Thoracic aorta (tissue), 2 donors: Measurements from ENCODE around the gene ENTPD6. TPM values are rescaled to one million over a fixed set of nuclear protein-coding genes. Genes with fewer than 3 reads are reported as not detected.

Experiments used
- ATAC-seq: fragments of 150-250 bp; one replicate; pipeline ENCODE4 v1.8.0; 2017; ENCODE audit warnings: low read depth; ENCODE audit not compliant: insufficient number of reproducible peaks, low FRiP score
- DNase-seq: peaks from one replicate; pipeline ENCODE4 v3.0.0-alpha.2; 2020; ENCODE audit warnings: low spot score
- H3K27ac ChIP-seq, 2 donors: fragments of 200-600 bp; sonication (generic); 1 replicate in 1 of 2; 2 replicates in 1 of 2; pipeline ENCODE4 v1.5.1; 2016; ENCODE audit warnings: mild to moderate bottlenecking in 2 of 2, moderate library complexity in 2 of 2
- H3K27me3 ChIP-seq: fragments of 200-600 bp; sonication (generic); replicated peaks from 2 replicates; pipeline ENCODE4 v1.6.0; 2016; ENCODE audit warnings: mild to moderate bottlenecking; ENCODE audit not compliant: insufficient read depth
- H3K36me3 ChIP-seq: fragments of 200-600 bp; sonication (generic); one replicate; pipeline ENCODE4 v1.5.1; 2016
- H3K4me1 ChIP-seq, 2 donors: fragments of 200-600 bp; sonication (generic); 1 replicate in 1 of 2; 2 replicates in 1 of 2; pipeline versions ENCODE4 v1.5.1 to v1.6.0; 2016; ENCODE audit warnings: low read depth in 2 of 2, mild to moderate bottlenecking in 1 of 2; ENCODE audit not compliant: control insufficient read depth in 1 of 2
- H3K4me3 ChIP-seq: fragments of 200-600 bp; sonication (generic); 2 replicates; pipeline ENCODE4 v1.5.1; 2016; ENCODE audit warnings: mild to moderate bottlenecking
- H3K9me3 ChIP-seq: fragments of 200-600 bp; sonication (generic); 2 replicates; pipeline ENCODE4 v1.5.1; 2016
- total RNA-seq, 2 donors: library from RNA; depleted of rRNA; stranded (reverse); fragments of >200 nt; gene quantifications; one replicate each; pipeline versions ENCODE4 v1.1.0 to v1.2.3, GENCODE V29; 2016
- TF ChIP-seq, protein P1 (sequence below): fragments of 200-600 bp; sonication (generic); IDR thresholded peaks from one replicate; pipeline ENCODE4 v1.5.1; 2019; ENCODE audit warnings: antibody characterized with exemption

The ENTPD6 gene
- total RNA-seq, 2 donors from 2014 or later: 82.0 to 107 TPM

DNA sequence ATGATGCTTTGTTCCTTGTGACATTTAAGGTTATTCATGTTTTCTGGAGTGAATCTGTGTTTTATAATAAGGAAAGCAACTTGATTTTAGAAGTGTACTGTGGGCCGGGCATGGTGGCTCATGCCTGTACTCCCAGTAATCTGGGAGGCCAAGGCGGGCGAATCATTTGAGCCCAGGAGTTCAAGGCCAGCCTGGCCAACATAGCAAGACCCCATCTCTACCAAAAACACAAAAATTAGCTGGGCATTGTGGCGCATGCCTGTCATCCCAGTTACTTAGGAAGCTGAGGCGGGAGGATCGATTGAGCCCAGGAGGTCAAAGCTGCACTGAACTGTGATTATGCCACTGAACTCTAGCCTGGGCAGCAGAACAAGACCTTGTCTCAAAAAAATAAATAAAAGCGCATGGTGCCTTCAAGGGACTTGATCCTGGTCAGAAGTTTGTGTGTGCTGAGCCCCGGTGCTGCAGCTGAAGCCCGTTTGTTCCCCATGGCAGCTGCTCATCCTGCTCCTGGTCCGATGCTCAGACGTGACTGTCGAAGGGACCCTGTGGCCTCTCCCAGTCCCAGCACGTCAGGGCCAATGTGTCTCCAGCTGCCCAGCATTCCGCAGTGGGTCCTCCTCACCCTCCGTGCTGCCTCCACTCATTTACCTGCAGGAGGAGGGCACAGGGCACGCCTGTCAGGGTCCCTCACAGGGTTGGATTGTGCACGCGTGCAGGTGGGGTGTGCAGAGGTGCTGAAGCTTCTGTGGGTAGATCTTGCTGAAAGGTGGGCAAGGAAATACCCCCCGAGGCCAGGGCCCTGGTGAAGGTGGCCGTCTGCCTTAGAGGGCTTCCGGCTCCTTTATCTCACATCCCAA lies 18.3 kb downstream of the ENTPD6 start:
- no peak for ATAC-seq
- H3K9me3 ChIP-seq: no peaks in the 10 kb centered on the region

DNA sequence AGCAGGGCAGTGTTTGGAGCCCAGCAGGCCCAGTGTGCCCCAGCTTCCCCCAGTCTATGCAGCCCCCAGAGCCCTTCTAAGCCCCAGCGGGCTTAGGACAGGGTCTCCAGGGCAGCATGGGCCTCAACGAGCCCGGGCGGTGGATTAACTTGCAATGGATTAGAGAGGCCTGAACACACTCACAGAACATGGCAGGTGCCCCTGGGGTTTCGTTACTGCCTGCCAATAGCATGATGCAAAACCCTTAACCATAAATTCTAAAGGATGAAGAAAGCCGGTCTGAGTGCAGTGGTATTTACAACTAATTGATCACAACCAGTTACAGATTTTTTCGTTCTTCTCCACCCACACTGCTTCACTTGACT lies 18.9 kb downstream of the ENTPD6 start:
- DNase-seq: no peak
- Histone ChIP-seq H3K27me3 (no peaks in the 10 kb centered on the region), H3K4me3 (no peak overlapping the region), H3K9me3 (no peaks in the 10 kb centered on the region), H3K27ac (no peak overlapping the region), H3K4me1 (no peaks in the 10 kb centered on the region), H3K36me3 (peaks cover 40% of the 10 kb centered on the region)
- ATAC-seq: no peak
- TF ChIP-seq, protein P1, sequence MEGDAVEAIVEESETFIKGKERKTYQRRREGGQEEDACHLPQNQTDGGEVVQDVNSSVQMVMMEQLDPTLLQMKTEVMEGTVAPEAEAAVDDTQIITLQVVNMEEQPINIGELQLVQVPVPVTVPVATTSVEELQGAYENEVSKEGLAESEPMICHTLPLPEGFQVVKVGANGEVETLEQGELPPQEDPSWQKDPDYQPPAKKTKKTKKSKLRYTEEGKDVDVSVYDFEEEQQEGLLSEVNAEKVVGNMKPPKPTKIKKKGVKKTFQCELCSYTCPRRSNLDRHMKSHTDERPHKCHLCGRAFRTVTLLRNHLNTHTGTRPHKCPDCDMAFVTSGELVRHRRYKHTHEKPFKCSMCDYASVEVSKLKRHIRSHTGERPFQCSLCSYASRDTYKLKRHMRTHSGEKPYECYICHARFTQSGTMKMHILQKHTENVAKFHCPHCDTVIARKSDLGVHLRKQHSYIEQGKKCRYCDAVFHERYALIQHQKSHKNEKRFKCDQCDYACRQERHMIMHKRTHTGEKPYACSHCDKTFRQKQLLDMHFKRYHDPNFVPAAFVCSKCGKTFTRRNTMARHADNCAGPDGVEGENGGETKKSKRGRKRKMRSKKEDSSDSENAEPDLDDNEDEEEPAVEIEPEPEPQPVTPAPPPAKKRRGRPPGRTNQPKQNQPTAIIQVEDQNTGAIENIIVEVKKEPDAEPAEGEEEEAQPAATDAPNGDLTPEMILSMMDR: no peak

More for the DNA sequence above, 18.3 kb downstream of the ENTPD6 start:
- TF ChIP-seq, protein P1: no peak
- H3K27me3 ChIP-seq: no peaks in the 10 kb centered on the region
- no peak overlapping the region for H3K27ac ChIP-seq
- no peak overlapping the region for H3K4me3 ChIP-seq
- H3K4me1 ChIP-seq: no peaks in the 10 kb centered on the region
- DNase-seq: no peak
- H3K36me3 ChIP-seq: peaks cover 40% of the 10 kb centered on the region

GRCh38 chr20:25214819-25215218 lies 19.3 kb downstream of the ENTPD6 start:
- H3K36me3 ChIP-seq: peaks cover 40% of the 10 kb centered on the region

DNA sequence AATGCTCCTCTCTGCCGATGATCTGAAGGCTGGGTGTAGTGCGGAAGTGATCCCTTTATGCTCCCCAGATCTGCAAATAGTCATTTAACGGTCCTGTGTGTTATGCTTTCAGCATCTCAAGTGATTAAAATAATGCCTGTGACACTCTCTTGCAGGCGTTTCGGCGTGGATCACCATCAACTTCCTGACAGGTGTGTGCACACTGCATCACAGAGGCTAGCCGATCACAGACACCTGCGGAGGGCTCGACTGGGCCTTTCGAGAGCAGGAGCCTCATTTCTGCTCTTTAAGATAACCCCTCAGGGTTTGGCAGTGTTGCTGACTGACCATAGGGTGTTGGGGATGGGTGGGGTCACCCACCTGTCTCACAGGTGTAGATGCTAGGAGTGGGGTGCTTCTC lies 20.0 kb downstream of the ENTPD6 start:
- Histone ChIP-seq H3K4me3 (no peak overlapping the region), H3K27ac (no peak overlapping the region), H3K36me3 (peaks cover 40% of the 10 kb centered on the region), H3K27me3 (no peaks in the 10 kb centered on the region), H3K9me3 (no peaks in the 10 kb centered on the region), H3K4me1 (peaks cover 0 to 8% of the 10 kb centered on the region in 2 donors)
- TF ChIP-seq, protein P1: no peak
- DNase-seq (no peak), ATAC-seq (no peak)

More at GRCh38 chr20:25214819-25215218, 19.3 kb downstream of the ENTPD6 start:
- ATAC-seq (no peak), DNase-seq (no peak)
- no peaks in the 10 kb centered on the region for H3K9me3 ChIP-seq
- H3K27me3 ChIP-seq: no peaks in the 10 kb centered on the region
- H3K4me3 ChIP-seq: no peak overlapping the region
- TF ChIP-seq, protein P1: no peak
- no peak overlapping the region for H3K27ac ChIP-seq
- peaks cover 0 to under 1% of the 10 kb centered on the region in 2 donors for H3K4me1 ChIP-seq

DNA sequence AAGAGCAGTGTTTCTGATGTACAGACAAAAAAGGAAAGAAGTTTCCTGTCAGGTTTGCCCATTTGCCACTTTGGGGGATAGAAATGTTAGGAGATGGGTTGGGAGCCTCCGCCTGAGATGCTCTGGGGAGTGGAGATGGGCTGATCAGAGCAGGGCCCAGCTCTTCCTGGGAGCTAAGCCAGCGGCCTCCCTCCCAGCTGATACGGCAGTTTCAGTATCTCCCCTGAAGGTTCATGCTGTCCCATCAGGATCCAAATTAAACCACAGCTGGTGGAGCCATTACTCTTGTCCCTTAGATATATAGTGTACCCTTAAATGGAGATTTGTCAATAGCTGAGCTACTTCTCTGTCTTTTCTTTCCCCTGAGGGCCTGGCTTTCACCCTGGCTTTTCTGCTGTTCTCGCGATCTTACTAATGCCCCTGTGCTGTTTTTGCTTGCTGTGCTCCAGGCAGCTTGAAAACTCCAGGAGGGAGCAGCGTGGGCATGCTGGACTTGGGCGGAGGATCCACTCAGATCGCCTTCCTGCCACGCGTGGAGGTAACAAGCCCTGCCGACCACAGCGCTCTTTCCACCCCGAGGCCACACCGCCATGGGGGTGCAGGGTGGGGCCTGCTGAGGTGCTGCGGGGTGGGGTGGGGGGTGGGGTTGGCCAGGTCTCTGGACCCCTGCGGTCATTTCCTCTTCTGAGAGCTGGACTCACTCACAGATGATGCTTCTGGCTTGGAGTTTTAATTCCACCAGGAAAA lies 20.9 kb downstream of the ENTPD6 start:
- peaks cover 41% of the 10 kb centered on the region for H3K36me3 ChIP-seq
- H3K27ac ChIP-seq: no peak overlapping the region
- no peaks in the 10 kb centered on the region for H3K9me3 ChIP-seq
- ATAC-seq (no peak), DNase-seq (no peak)
- H3K4me3 ChIP-seq: no peak overlapping the region
- peaks cover 0 to 12% of the 10 kb centered on the region in 2 donors for H3K4me1 ChIP-seq
- TF ChIP-seq, protein P1: no peak
- no peaks in the 10 kb centered on the region for H3K27me3 ChIP-seq
